Lower leg skin (tissue), 3 donors: ENCODE measurements around the gene SFTPA2.
"Not testable (repeated sequence)": the region's sequence is repeated elsewhere in the genome, so short reads cannot be mapped to it uniquely, and the experiment has no call there.

Source experiments
- CTCF ChIP-seq, 3 donors: fragments of 450-650 bp; IDR thresholded peaks; one replicate each; pipeline ENCODE4 v1.5.1; 2016; ENCODE audit warnings: antibody characterized with exemption in 3 of 3, mild to moderate bottlenecking in 3 of 3, moderate library complexity in 2 of 3
- POLR2A ChIP-seq, 2 donors: fragments of 450-650 bp; IDR thresholded peaks; one replicate each; pipeline ENCODE4 v1.6.1; 2016 to 2017; ENCODE audit warnings: antibody characterized with exemption in 2 of 2, mild to moderate bottlenecking in 1 of 2, moderate library complexity in 1 of 2

GRCh38 chr10:79509934-79510508 is 50.2 kb downstream of the SFTPA2 start:
- TF ChIP-seq CTCF, POLR2A (IDR thresholded peaks at IDR 0.05): not testable (repeated sequence)
